Trophoblast cell (in vitro differentiated cells and primary cell): ENCODE data around the gene ATF2.

Experiments
- DNase-seq, 2 donors: peaks; one replicate each; pipeline ENCODE4 v3.0.0-alpha.2; 2016
- H2AFZ ChIP-seq: 2 replicates; pipeline ENCODE4 v1.6.1; 2013; ENCODE audit warnings: low read length, moderate library complexity, mild to moderate bottlenecking; ENCODE audit not compliant: insufficient read depth, poor library complexity
- H2AK5ac ChIP-seq: 2 replicates; pipeline ENCODE4 v1.6.1; 2013; ENCODE audit warnings: mild to moderate bottlenecking, low read length
- H2BK120ac ChIP-seq: 2 replicates; pipeline ENCODE4 v1.6.1; 2013; ENCODE audit warnings: low read length, mild to moderate bottlenecking, moderate library complexity; ENCODE audit not compliant: insufficient read depth, poor library complexity
- H2BK12ac ChIP-seq: 2 replicates; pipeline ENCODE4 v1.6.1; 2013; ENCODE audit warnings: mild to moderate bottlenecking, low read length, moderate library complexity
- H2BK5ac ChIP-seq: 2 replicates; pipeline ENCODE4 v1.6.1; 2013; ENCODE audit warnings: low read length, low read depth, moderate library complexity, mild to moderate bottlenecking; ENCODE audit not compliant: poor library complexity
- H3K14ac ChIP-seq: 2 replicates; pipeline ENCODE4 v1.6.1; 2013; ENCODE audit warnings: mild to moderate bottlenecking, low read length
- H3K18ac ChIP-seq: 2 replicates; pipeline ENCODE4 v1.6.1; 2013; ENCODE audit warnings: mild to moderate bottlenecking, low read length
- H3K23ac ChIP-seq: 2 replicates; pipeline ENCODE4 v1.6.1; 2013; ENCODE audit warnings: low read length
- H3K27ac ChIP-seq: 2 replicates; pipeline ENCODE4 v1.5.1; 2013; ENCODE audit warnings: low read depth, mild to moderate bottlenecking, inconsistent platforms, low read length, moderate library complexity
- H3K27me3 ChIP-seq: 2 replicates; pipeline ENCODE4 v1.6.1; 2013; ENCODE audit warnings: inconsistent platforms, mild to moderate bottlenecking, low read length, moderate library complexity; ENCODE audit not compliant: insufficient read depth
- H3K36me3 ChIP-seq, 2 experiments: 1 replicate in 1 of 2; 2 replicates in 1 of 2; pipeline ENCODE4 v1.6.1; 2013; ENCODE audit warnings: low read length in 2 of 2, mild to moderate bottlenecking in 2 of 2, moderate library complexity in 1 of 2; ENCODE audit not compliant: insufficient read depth in 2 of 2, control insufficient read depth in 1 of 2
- H3K4ac ChIP-seq: 2 replicates; pipeline ENCODE4 v1.6.1; 2013; ENCODE audit warnings: low read depth, mild to moderate bottlenecking, low read length, moderate library complexity
- H3K4me1 ChIP-seq, 2 experiments: 1 replicate in 1 of 2; 2 replicates in 1 of 2; pipeline ENCODE4 v1.6.1; 2013; ENCODE audit warnings: low read length in 2 of 2, mild to moderate bottlenecking in 2 of 2, moderate library complexity in 1 of 2; ENCODE audit not compliant: insufficient read depth in 2 of 2, control insufficient read depth in 1 of 2
- H3K4me2 ChIP-seq: 2 replicates; pipeline ENCODE4 v1.6.1; 2013; ENCODE audit warnings: inconsistent platforms, mild to moderate bottlenecking, low read length, moderate library complexity
- H3K4me3 ChIP-seq: 2 replicates; pipeline ENCODE4 v1.5.1; 2013; ENCODE audit warnings: mild to moderate bottlenecking, low read depth, low read length, inconsistent platforms
- H3K79me1 ChIP-seq: one replicate; pipeline ENCODE4 v1.6.1; 2013; ENCODE audit warnings: low read length
- H3K79me2 ChIP-seq: 2 replicates; pipeline ENCODE4 v1.6.1; 2013; ENCODE audit warnings: low read length, mild to moderate bottlenecking; ENCODE audit not compliant: control insufficient read depth, insufficient read depth, poor library complexity
- H3K9ac ChIP-seq: 2 replicates; pipeline ENCODE4 v1.6.1; 2013; ENCODE audit warnings: mild to moderate bottlenecking, low read length
- H3K9me3 ChIP-seq: 2 replicates; pipeline ENCODE4 v1.6.1; 2013; ENCODE audit warnings: low read depth, mild to moderate bottlenecking, control low read depth, inconsistent platforms, low read length; ENCODE audit not compliant: insufficient read depth
- H4K12ac ChIP-seq: 2 replicates; pipeline ENCODE4 v1.6.1; 2013; ENCODE audit warnings: low read depth, mild to moderate bottlenecking, low read length, moderate library complexity
- H4K8ac ChIP-seq: 2 replicates; pipeline ENCODE4 v1.6.1; 2013; ENCODE audit warnings: low read depth, mild to moderate bottlenecking, low read length, moderate library complexity
- H4K91ac ChIP-seq: one replicate; pipeline ENCODE4 v1.6.1; 2013; ENCODE audit warnings: low read depth, mild to moderate bottlenecking, low read length, moderate library complexity
- WGBS: extraction: QIAGEN DNeasy Blood & Tissue Kit; methylation state at CpG from one replicate; pipeline ENCODE4 v1.1.7; 2013; ENCODE audit warnings: missing lambda C conversion rate; ENCODE audit not compliant: insufficient read length, insufficient coverage; ENCODE audit errors: extremely low coverage; 5-methylcytosine and 5-hydroxymethylcytosine counted together

Gene ATF2

GRCh38 chr2:175057078-175057685 lies 110.8 kb downstream of the ATF2 start:
- H2AFZ ChIP-seq, result no peak overlapping the region
- H4K91ac ChIP-seq, result no peak overlapping the region
- no peaks in the 10 kb centered on the region for H3K79me1 ChIP-seq
- H2BK120ac ChIP-seq, result no peak overlapping the region
- no peak overlapping the region for H3K23ac ChIP-seq
- no peak overlapping the region for H3K4ac ChIP-seq
- no CpG with 5 or more reads among the region's 5 CpGs for WGBS
- no peak overlapping the region for H3K4me3 ChIP-seq
- DNase-seq, result no peak
- H3K14ac ChIP-seq, result no peak overlapping the region
- H3K4me2 ChIP-seq, result no peak overlapping the region
- no peak overlapping the region for H3K18ac ChIP-seq
- no peak overlapping the region for H2BK5ac ChIP-seq
- H4K8ac ChIP-seq, result no peak overlapping the region
- no peaks in the 10 kb centered on the region for H3K9me3 ChIP-seq
- no peaks in the 10 kb centered on the region for H3K79me2 ChIP-seq
- no peak overlapping the region for H4K12ac ChIP-seq
- H2AK5ac ChIP-seq, result no peak overlapping the region
- H3K27ac ChIP-seq, result no peak overlapping the region
- H3K9ac ChIP-seq, result no peak overlapping the region
- no peak overlapping the region for H2BK12ac ChIP-seq
- H3K27me3 ChIP-seq, result no peaks in the 10 kb centered on the region
- H3K4me1 ChIP-seq, result no peaks in the 10 kb centered on the region
- H3K36me3 ChIP-seq, result no peaks in the 10 kb centered on the region

GRCh38 chr2:175055993-175056392 lies 112.0 kb downstream of the ATF2 start:
- Histone ChIP-seq H3K14ac (no peak overlapping the region), H3K4ac (no peak overlapping the region), H4K8ac (no peak overlapping the region), H3K79me2 (no peaks in the 10 kb centered on the region), H4K12ac (no peak overlapping the region), H3K23ac (no peak overlapping the region), H3K4me1 (no peaks in the 10 kb centered on the region), H3K4me2 (no peak overlapping the region), H3K18ac (no peak overlapping the region), H2AK5ac (no peak overlapping the region), H3K27ac (no peak overlapping the region), H3K36me3 (no peaks in the 10 kb centered on the region), H2BK12ac (no peak overlapping the region), H2BK120ac (no peak overlapping the region), H3K79me1 (no peaks in the 10 kb centered on the region), H3K9me3 (no peaks in the 10 kb centered on the region), H3K9ac (no peak overlapping the region), H3K27me3 (no peaks in the 10 kb centered on the region), H4K91ac (no peak overlapping the region), H2AFZ (no peak overlapping the region), H3K4me3 (no peak overlapping the region), H2BK5ac (no peak overlapping the region)
- DNase-seq, result no peak

- H4K8ac ChIP-seq, result no peak overlapping the region
- H2BK12ac ChIP-seq, result no peak overlapping the region
- no peak overlapping the region for H2BK5ac ChIP-seq
- H4K12ac ChIP-seq, result no peak overlapping the region
- no peak overlapping the region for H2AK5ac ChIP-seq
- H3K27me3 ChIP-seq, result no peaks in the 10 kb centered on the region
- no peaks in the 10 kb centered on the region for H3K36me3 ChIP-seq
- no CpG with 5 or more reads among the region's 4 CpGs for WGBS
- H3K4me1 ChIP-seq, result no peaks in the 10 kb centered on the region
- H3K27ac ChIP-seq, result no peak overlapping the region
- H3K23ac ChIP-seq, result no peak overlapping the region
- no peak for DNase-seq
- no peak overlapping the region for H3K4ac ChIP-seq
- H4K91ac ChIP-seq, result no peak overlapping the region
- no peak overlapping the region for H2BK120ac ChIP-seq
- H3K9ac ChIP-seq, result no peak overlapping the region
- H3K79me2 ChIP-seq, result no peaks in the 10 kb centered on the region
- no peak overlapping the region for H3K4me3 ChIP-seq
- no peak overlapping the region for H2AFZ ChIP-seq
- H3K18ac ChIP-seq, result no peak overlapping the region
- H3K14ac ChIP-seq, result no peak overlapping the region
- H3K4me2 ChIP-seq, result no peak overlapping the region
- no peaks in the 10 kb centered on the region for H3K9me3 ChIP-seq
- no peaks in the 10 kb centered on the region for H3K79me1 ChIP-seq
Measured at GRCh38 chr2:175054340-175054739, 113.7 kb downstream of the ATF2 start.

- Histone ChIP-seq H3K79me2 (no peaks in the 10 kb centered on the region), H3K4me1 (no peaks in the 10 kb centered on the region), H2BK5ac (no peak overlapping the region), H3K9ac (no peak overlapping the region), H3K79me1 (no peaks in the 10 kb centered on the region), H3K4me2 (no peak overlapping the region), H2BK12ac (no peak overlapping the region), H4K91ac (no peak overlapping the region), H3K4ac (no peak overlapping the region), H3K23ac (no peak overlapping the region), H3K9me3 (no peaks in the 10 kb centered on the region), H4K8ac (no peak overlapping the region), H2AK5ac (no peak overlapping the region), H3K36me3 (no peaks in the 10 kb centered on the region), H2BK120ac (no peak overlapping the region), H2AFZ (no peak overlapping the region), H4K12ac (no peak overlapping the region), H3K27me3 (no peaks in the 10 kb centered on the region), H3K18ac (no peak overlapping the region), H3K27ac (no peak overlapping the region), H3K14ac (no peak overlapping the region), H3K4me3 (no peak overlapping the region)
- DNase-seq, result no peak
Measured at GRCh38 chr2:175049661-175050060, 118.3 kb downstream of the ATF2 start.
